GM19240 (cell line): ENCODE results near the gene FAM20B.

Experiments
- DNase-seq: peaks from one replicate; pipeline ENCODE4 v3.0.0; 2011; ENCODE audit warnings: low spot score; ENCODE audit not compliant: insufficient read length

Gene FAM20B

GRCh38 chr1:179048339-179049124 lies 22.8 kb downstream of the FAM20B start:
- no peak for DNase-seq

GRCh38 chr1:179052776-179053175 lies 27.1 kb downstream of the FAM20B start:
- DNase-seq: no peak

GRCh38 chr1:179053486-179053885 lies 27.8 kb downstream of the FAM20B start:
- DNase-seq: no peak

GRCh38 chr1:179055937-179056336 lies 30.2 kb downstream of the FAM20B start:
- no peak for DNase-seq

- no peak for DNase-seq
These were observed 33.1 kb downstream of the FAM20B start for GRCh38 chr1:179058487-179059483.

GRCh38 chr1:179061360-179062282 lies 35.9 kb downstream of the FAM20B start:
- DNase-seq: no peak

GRCh38 chr1:179066471-179066870 lies 40.8 kb downstream of the FAM20B start:
- no peak for DNase-seq

- DNase-seq: no peak
These were observed 51.7 kb downstream of the FAM20B start for GRCh38 chr1:179077396-179077795.

- peak; percentile 18 for DNase-seq
These were observed 53.5 kb downstream of the FAM20B start for GRCh38 chr1:179079113-179079761.

GRCh38 chr1:179080866-179081686 lies 55.4 kb downstream of the FAM20B start:
- no peak for DNase-seq

- DNase-seq: peak; percentile 91
These were observed 56.1 kb downstream of the FAM20B start, which contains the start of gene TOR3A for GRCh38 chr1:179081687-179082332. Gene TOR3A (plus strand): TSS chr1:179082070. CDS start chr1:179082129, 59 bp downstream.

- peak; percentile 8 for DNase-seq
These were observed 56.8 kb downstream of the FAM20B start for GRCh38 chr1:179082333-179082998.

GRCh38 chr1:179082999-179083335 lies 57.3 kb downstream of the FAM20B start:
- no peak for DNase-seq

GRCh38 chr1:179083533-179083932 lies 57.8 kb downstream of the FAM20B start:
- DNase-seq: peak; percentile 9

- DNase-seq: no peak
These were observed 62.0 kb downstream of the FAM20B start for GRCh38 chr1:179087665-179088064.

GRCh38 chr1:179089827-179090482 lies 64.3 kb downstream of the FAM20B start:
- DNase-seq: no peak

- no peak for DNase-seq
These were observed 64.8 kb downstream of the FAM20B start for GRCh38 chr1:179090522-179090921.

GRCh38 chr1:179090923-179091322 lies 65.2 kb downstream of the FAM20B start:
- no peak for DNase-seq
